ENCODE measurements around the gene TRABD2A.
"Not testable (repeated sequence)": the region's sequence is repeated elsewhere in the genome, so short reads cannot be mapped to it uniquely, and the experiment has no call there.

The TRABD2A gene

GRCh38 chr2:84778911-84779690 is 101.8 kb downstream of the TRABD2A start:
- DNase-seq (ENCODE audit: low read depth, low spot score), result no peak

- DNase-seq (ENCODE audit: low read depth, low spot score), result no peak
Measured at GRCh38 chr2:84776011-84776410, 104.9 kb downstream of the TRABD2A start.

- not testable (repeated sequence) for DNase-seq (ENCODE audit: low read depth, low spot score)
Measured at GRCh38 chr2:84773562-84773961, 107.3 kb downstream of the TRABD2A start.
